GM10847 (cell line): Measurements from ENCODE around the gene TTF1.
A peak's percentile ranks its signal among the peaks of the same experiment; 100 is the strongest.

ENCODE experiments used
- POLR2A ChIP-seq: IDR thresholded peaks from 2 replicates; pipeline ENCODE4 v1.6.1; 2011; ENCODE audit not compliant: insufficient read length; ENCODE audit errors: extremely low read depth

The TTF1 gene

DNA sequence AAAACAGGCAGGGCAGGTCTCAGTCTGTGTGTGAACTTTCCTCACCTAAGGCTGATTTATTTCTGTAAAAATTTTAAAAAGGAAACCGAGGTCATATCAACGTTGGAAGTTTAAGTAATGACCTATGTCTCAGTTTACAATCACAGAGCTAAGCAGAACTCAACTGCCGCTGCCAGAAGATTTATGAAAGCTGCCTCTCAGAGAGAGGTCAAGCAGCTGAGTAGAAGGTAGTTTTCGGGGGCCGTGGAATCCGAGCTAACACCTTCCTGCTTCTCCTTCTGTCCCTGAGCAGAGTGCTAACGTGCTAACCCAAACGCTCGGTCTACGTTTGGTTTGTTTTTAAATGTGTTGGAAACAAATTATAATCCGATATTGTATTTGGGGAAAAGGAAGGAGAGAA is 11.1 kb downstream of the TTF1 start:
- TF ChIP-seq POLR2A: no peak

DNA sequence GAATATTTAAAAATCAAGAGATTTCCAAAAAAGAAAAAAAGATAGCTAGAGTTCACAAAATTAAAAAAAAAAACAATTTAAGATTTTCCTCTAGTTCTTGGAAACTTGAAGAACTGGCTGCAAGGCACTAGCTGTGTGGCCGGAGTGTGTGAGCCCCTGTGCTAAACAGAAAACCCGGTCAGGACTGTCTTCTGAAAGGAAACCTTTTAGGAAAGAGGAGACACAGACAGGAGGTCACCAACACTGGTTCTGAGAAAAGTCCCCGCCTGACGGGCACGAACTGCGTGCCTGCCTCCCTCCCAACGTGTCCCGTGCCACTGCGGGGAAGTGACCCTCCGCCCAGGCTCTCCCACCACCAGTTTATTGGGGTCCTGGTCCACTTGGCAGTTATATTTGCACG is 15.2 kb downstream of the TTF1 start:
- no peak for TF ChIP-seq POLR2A

DNA sequence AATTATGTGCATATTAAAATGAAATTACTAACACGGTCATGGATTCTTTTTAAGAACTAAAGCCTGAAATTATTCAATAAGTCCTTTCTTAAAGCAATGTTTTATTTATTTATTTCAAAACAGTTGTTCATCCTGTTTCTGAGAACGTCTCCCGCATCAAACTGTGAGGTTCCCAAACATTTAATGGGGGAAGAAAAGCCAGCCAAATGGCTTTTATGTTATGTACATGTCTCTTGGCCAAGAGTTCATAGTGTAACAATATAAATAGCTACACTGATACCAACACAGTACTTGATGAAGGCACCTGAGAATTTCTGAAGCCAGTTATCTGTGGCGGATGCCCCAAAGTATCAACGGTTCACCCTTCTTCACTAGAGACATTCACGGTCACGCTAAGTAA is 15.7 kb downstream of the TTF1 start:
- TF ChIP-seq POLR2A: no peak

GRCh38 chr9:132387133-132387532 is 19.5 kb downstream of the TTF1 start:
- no peak for TF ChIP-seq POLR2A

GRCh38 chr9:132384376-132384775 is 22.3 kb downstream of the TTF1 start:
- no peak for TF ChIP-seq POLR2A

GRCh38 chr9:132383462-132383883 is 23.2 kb downstream of the TTF1 start:
- TF ChIP-seq POLR2A: no peak

DNA sequence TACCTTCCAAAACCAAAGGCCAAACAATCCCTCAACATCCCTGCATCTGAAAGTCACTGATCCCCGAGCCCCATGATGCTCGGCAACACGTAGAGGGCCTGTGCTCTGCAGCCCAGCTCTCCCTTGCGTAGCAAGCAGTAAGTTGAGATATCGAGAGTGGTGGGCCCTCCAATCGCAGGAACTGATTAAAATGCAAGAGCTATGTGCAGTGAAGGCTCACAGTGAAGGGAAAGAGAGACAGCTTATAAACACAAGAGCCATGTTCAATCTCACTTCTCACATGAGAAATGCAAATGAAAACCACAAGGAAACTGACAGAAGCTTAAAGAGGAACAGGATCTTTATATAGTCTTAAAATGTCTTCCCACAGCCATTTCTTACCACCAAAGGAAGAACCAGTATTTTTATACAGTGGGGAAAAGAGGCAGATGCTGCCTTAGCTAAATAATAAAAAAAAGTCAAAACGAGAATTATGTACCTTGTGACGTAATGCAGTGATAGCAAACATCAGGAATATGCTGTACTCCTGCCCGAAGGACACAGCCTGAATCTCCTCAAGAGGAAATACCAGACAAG is 24.6 kb downstream of the TTF1 start:
- no peak for TF ChIP-seq POLR2A

DNA sequence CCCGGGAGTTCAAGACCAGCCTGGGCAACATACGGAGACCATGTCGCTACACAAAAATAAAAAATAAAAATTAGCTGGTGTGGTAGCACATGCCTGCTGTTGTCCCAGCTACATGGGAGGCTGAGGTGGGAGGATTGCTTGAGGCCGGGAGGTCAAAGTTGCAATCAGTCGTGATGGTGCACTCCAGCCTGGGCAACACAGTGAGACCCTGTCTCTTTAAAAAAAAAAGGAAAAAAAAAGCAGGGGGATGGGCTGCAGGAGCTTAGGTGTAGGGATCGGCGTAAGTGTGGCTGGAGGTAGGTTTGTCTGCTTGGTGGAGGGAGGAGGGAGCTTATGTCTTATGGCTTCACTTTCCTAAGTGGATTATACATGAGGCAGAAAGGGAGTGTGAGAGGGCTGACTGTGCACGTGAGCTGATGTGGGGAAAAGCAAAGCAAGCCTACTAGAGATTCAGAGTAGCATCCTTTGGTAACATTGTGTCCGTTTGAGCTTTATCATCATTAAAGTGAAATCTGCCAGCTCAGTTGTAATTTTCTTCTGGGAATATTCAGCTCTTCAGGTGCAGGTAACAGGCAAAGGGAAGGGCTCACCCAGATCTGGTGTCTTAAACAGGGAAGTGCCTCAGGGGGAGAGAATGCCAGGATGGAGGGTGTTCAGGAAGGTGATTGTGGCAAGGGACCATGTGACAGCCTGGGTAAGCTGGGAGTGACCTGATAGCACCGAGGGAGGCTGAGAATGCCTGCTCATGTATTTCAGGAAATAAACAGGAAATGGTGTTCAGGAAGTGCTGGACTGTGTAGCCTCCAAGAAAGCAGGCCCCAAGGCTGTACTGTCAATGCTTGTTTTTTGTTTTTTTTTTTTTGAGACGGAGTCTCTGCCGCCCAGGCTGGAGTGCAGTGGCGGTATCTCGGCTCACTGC is 34.2 kb downstream of the TTF1 start:
- no peak for TF ChIP-seq POLR2A

GRCh38 chr9:132370592-132370991 is 36.0 kb downstream of the TTF1 start:
- no peak for TF ChIP-seq POLR2A

DNA sequence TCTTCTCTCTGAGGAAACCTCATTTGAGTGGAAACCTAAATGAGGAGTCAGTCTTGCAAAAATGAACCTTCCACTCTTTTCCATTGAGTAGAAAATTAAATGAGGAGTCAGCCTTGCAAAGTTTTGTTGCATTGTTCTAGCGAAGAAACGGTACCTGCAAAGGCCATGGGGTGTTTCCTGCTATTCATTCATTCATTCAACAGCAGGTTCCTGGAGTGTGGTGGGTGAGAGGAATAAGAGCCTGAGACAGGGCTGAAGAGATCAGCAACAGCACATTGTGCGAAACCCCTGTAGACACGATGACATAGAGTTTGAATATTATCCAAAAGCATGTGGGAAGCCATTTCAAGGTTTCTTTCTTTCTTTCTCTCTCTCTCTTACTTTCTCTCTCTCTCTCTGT is 37.2 kb downstream of the TTF1 start:
- no peak for TF ChIP-seq POLR2A

GRCh38 chr9:132367613-132368313 is 38.9 kb downstream of the TTF1 start:
- TF ChIP-seq POLR2A: no peak

- no peak for TF ChIP-seq POLR2A
Observed at GRCh38 chr9:132366481-132366880, 40.2 kb downstream of the TTF1 start.

DNA sequence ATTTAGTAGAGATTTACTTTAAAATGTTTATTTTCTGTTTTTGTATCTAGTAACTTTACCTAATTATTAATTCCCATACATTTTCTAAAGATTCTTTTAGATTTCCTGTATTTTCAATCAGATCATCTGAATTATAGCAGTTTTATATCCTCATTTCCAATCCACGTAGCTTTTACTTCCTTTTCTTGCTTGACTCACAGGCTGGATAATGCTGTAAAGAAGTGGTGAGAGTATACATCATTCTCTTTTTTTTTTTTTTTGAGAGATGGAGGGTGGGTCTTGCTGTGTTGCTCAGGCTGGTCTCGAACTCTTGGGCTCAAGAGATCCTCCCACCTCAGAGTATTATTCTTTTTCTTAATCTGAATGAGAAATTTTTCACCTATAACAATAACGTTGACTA is 40.7 kb downstream of the TTF1 start:
- TF ChIP-seq POLR2A: no peak

DNA sequence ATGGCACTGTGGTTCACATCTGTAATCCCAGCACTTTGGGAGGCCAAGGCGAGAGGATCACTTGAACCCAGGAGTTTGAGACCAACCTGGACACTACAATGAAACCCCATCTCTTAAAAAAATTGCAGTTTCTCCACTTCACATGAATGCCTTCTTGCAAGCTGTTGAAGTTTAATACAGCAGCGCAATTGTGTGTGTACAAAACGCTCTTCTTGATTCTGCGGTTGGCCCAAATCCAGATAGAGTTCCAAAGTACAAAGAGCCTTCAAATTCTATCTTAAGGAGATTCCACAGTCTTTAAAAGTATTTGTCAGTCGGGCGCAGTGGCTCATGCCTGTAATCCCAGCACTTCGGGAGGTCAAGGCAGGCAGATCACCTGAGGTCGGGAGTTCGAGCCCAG is 42.6 kb downstream of the TTF1 start:
- no peak for TF ChIP-seq POLR2A

DNA sequence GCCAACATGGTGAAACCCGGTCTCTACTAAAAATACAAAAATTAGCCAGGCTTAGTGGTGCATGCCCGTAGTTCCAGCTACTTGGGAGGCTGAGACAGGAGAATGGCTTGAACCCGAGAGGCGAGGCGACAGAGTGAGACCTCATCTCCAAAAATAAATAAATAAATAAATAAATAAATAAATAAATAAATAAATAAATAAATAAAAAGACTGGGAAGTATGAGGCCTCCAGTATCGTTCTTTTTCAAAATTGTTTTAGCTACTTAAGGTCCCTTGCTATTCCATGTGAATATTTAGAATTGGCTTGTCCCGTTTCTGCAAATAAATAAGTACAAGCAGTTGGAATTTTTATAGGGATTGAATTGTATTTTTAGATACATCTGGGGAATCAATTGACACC is 48.9 kb downstream of the TTF1 start:
- no peak for TF ChIP-seq POLR2A

GRCh38 chr9:132356324-132356924 is 50.2 kb downstream of the TTF1 start:
- no peak for TF ChIP-seq POLR2A

DNA sequence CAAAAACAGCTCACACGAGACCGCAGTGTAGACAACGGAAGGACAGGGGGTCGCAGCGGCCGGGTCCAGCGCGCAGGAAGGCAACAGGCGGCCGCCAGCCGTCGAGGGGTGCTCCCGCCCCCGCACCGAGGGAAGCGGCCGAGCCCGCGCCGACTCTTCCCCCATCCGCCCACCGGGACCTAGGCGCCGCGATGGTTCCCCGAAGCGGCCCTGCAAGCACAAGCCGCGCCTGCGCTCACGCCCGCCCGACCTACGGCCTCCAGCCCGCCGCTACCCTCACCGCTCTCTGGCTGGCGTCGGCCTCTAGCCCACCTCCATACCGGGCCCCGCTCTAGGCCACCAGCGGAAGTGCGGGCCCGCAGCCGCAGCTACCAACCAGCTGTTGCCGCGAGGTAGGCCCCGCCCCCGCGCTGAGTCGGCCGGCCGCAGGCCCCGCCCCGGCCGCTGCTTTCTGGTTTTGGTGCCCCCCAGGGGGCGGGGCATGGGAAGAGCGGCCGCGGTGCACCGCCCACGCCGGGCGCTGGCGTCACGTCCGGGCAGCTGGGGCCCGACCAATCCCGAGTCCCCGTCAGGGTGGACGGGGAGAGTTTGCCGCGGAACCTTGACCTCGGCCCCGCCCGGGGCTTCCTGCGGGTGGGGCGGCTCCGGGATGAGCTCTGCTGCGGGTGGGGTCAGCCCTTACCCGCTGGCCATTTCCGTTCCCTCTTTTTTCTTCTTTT is 51.8 kb downstream of the TTF1 start, which contains the start of gene SETX:
SETX (minus strand) TSS at position 350 of the 719 bp plus-strand sequence. CDS start 5,558 bp downstream, outside the sequence.
- TF ChIP-seq POLR2A: peak; percentile 94
